T-helper 2 cell treated with Interferon-gamma antibody and Interleukin-4, amounts not matched to agents 5 μg/mL and 100 μg/mL, for 36 hours (primary cell): ENCODE measurements around the gene KAT5.
"Not testable (repeated sequence)": the region's sequence is repeated elsewhere in the genome, so short reads cannot be mapped to it uniquely, and the experiment has no call there.

Experiments used
- DNase-seq: peaks from one replicate; pipeline ENCODE4 v3.0.0; 2021; ENCODE audit warnings: low spot score
- H3K27ac Mint-ChIP-seq: one replicate; pipeline ENCODE4 v1.8.0; 2021; ENCODE audit warnings: mild to moderate bottlenecking, mixed read lengths
- H3K27me3 Mint-ChIP-seq: one replicate; pipeline ENCODE4 v1.8.0; 2021; ENCODE audit warnings: low read depth, mixed read lengths
- H3K36me3 Mint-ChIP-seq: one replicate; pipeline ENCODE4 v1.8.0; 2021; ENCODE audit warnings: low read depth, mixed read lengths
- H3K4me1 Mint-ChIP-seq: one replicate; pipeline ENCODE4 v1.8.0; 2021; ENCODE audit warnings: low read depth, mixed read lengths
- H3K4me3 Mint-ChIP-seq: one replicate; pipeline ENCODE4 v1.8.0; 2022; ENCODE audit warnings: mild to moderate bottlenecking, moderate library complexity, mixed read lengths
- H3K9me3 Mint-ChIP-seq: one replicate; pipeline ENCODE4 v1.8.0; 2021; ENCODE audit warnings: mixed read lengths

The KAT5 gene

GRCh38 chr11:65711785-65712632 lies at the start of gene KAT5:
Gene KAT5, plus strand, starts transcription at chr11:65712252. Its CDS starts 16 bp downstream, at chr11:65712268.
- Mint-ChIP-seq H3K4me1 (peaks cover 17% of the 10 kb centered on the region), H3K9me3 (no peaks in the 10 kb centered on the region), H3K36me3 (peaks cover 37% of the 10 kb centered on the region), H3K27me3 (no peaks in the 10 kb centered on the region), H3K27ac (peak within 1 kb of the TSS; percentile 99), H3K4me3 (peak within 1 kb of the TSS; percentile 93)
- peak; percentile 98 for DNase-seq

GRCh38 chr11:65662799-65663638 lies 49.0 kb upstream of the KAT5 start, which contains the start of gene RELA:
Gene RELA, minus strand, starts transcription at chr11:65662916. Its CDS starts 84 bp downstream, at chr11:65662832.
- peak; percentile 94 for DNase-seq
- H3K27ac Mint-ChIP-seq, result peak within 1 kb of the TSS; percentile 89
- H3K27me3 Mint-ChIP-seq, result no peaks in the 10 kb centered on the region
- H3K4me1 Mint-ChIP-seq, result peaks cover 20% of the 10 kb centered on the region
- H3K36me3 Mint-ChIP-seq, result peaks cover 32% of the 10 kb centered on the region
- peak within 1 kb of the TSS; percentile 92 for H3K4me3 Mint-ChIP-seq
- no peaks in the 10 kb centered on the region for H3K9me3 Mint-ChIP-seq

GRCh38 chr11:65663639-65664200 lies 48.3 kb upstream of the KAT5 start:
- peak; percentile 41 for DNase-seq

GRCh38 chr11:65672180-65672860 lies 39.7 kb upstream of the KAT5 start:
- Mint-ChIP-seq H3K27me3 (peaks cover 2% of the 10 kb centered on the region), H3K27ac (no peak overlapping the region), H3K4me3 (no peak overlapping the region), H3K4me1 (peaks cover 2% of the 10 kb centered on the region), H3K36me3 (no peaks in the 10 kb centered on the region), H3K9me3 (no peaks in the 10 kb centered on the region)
- DNase-seq, result no peak

More at GRCh38 chr11:65663639-65664200, 48.3 kb upstream of the KAT5 start:
- Mint-ChIP-seq H3K4me3 (peak overlapping the region; percentile 92), H3K27me3 (no peaks in the 10 kb centered on the region), H3K4me1 (peaks cover 20% of the 10 kb centered on the region), H3K36me3 (peaks cover 28% of the 10 kb centered on the region), H3K9me3 (no peaks in the 10 kb centered on the region), H3K27ac (peak overlapping the region; percentile 89)

- Mint-ChIP-seq H3K27ac (no peak overlapping the region), H3K4me3 (no peak overlapping the region), H3K27me3 (peaks cover 2% of the 10 kb centered on the region), H3K4me1 (peaks cover 2% of the 10 kb centered on the region), H3K9me3 (no peaks in the 10 kb centered on the region), H3K36me3 (no peaks in the 10 kb centered on the region)
- no peak for DNase-seq
Measured at GRCh38 chr11:65672982-65673381, 39.1 kb upstream of the KAT5 start.

- DNase-seq, result no peak
- Mint-ChIP-seq H3K27me3 (peaks cover 11% of the 10 kb centered on the region), H3K4me3 (no peak overlapping the region), H3K36me3 (no peaks in the 10 kb centered on the region), H3K27ac (no peak overlapping the region), H3K9me3 (no peaks in the 10 kb centered on the region), H3K4me1 (no peaks in the 10 kb centered on the region)
Measured at GRCh38 chr11:65680192-65680743, 31.8 kb upstream of the KAT5 start.

GRCh38 chr11:65683480-65683879 lies 28.6 kb upstream of the KAT5 start:
- not testable (repeated sequence) for H3K9me3 Mint-ChIP-seq, H3K27ac Mint-ChIP-seq, H3K4me3 Mint-ChIP-seq, DNase-seq, H3K4me1 Mint-ChIP-seq, H3K36me3 Mint-ChIP-seq
- peaks cover 13% of the 10 kb centered on the region for H3K27me3 Mint-ChIP-seq

- Mint-ChIP-seq H3K4me3 (no peak overlapping the region), H3K4me1 (no peaks in the 10 kb centered on the region), H3K36me3 (no peaks in the 10 kb centered on the region), H3K27me3 (peaks cover 14% of the 10 kb centered on the region), H3K9me3 (no peaks in the 10 kb centered on the region), H3K27ac (no peak overlapping the region)
- DNase-seq, result no peak
Measured at GRCh38 chr11:65685981-65686380, 26.1 kb upstream of the KAT5 start.

GRCh38 chr11:65691847-65692246 lies 20.2 kb upstream of the KAT5 start:
- not testable (repeated sequence) for H3K27me3 Mint-ChIP-seq, DNase-seq, H3K36me3 Mint-ChIP-seq, H3K4me3 Mint-ChIP-seq, H3K9me3 Mint-ChIP-seq, H3K4me1 Mint-ChIP-seq, H3K27ac Mint-ChIP-seq

- Mint-ChIP-seq H3K36me3 (no peaks in the 10 kb centered on the region), H3K9me3 (no peaks in the 10 kb centered on the region), H3K4me3 (no peak overlapping the region), H3K27ac (no peak overlapping the region), H3K27me3 (peaks cover 2% of the 10 kb centered on the region), H3K4me1 (no peaks in the 10 kb centered on the region)
- no peak for DNase-seq
Measured at GRCh38 chr11:65692367-65692766, 19.7 kb upstream of the KAT5 start.

- H3K4me3 Mint-ChIP-seq, result no peak overlapping the region
- peaks cover 12% of the 10 kb centered on the region for H3K27me3 Mint-ChIP-seq
- DNase-seq, result no peak
- no peak overlapping the region for H3K27ac Mint-ChIP-seq
- H3K9me3 Mint-ChIP-seq, result no peaks in the 10 kb centered on the region
- no peaks in the 10 kb centered on the region for H3K36me3 Mint-ChIP-seq
- H3K4me1 Mint-ChIP-seq, result no peaks in the 10 kb centered on the region
Measured at GRCh38 chr11:65695459-65696241, 16.4 kb upstream of the KAT5 start.

- Mint-ChIP-seq H3K9me3 (no peaks in the 10 kb centered on the region), H3K27me3 (peaks cover 13% of the 10 kb centered on the region), H3K4me3 (no peak overlapping the region), H3K4me1 (no peaks in the 10 kb centered on the region), H3K27ac (no peak overlapping the region), H3K36me3 (no peaks in the 10 kb centered on the region)
- DNase-seq, result no peak
Measured at GRCh38 chr11:65696802-65697552, 15.1 kb upstream of the KAT5 start.
